Measurements from ENCODE around the gene KCNAB3.

The KCNAB3 gene

DNA sequence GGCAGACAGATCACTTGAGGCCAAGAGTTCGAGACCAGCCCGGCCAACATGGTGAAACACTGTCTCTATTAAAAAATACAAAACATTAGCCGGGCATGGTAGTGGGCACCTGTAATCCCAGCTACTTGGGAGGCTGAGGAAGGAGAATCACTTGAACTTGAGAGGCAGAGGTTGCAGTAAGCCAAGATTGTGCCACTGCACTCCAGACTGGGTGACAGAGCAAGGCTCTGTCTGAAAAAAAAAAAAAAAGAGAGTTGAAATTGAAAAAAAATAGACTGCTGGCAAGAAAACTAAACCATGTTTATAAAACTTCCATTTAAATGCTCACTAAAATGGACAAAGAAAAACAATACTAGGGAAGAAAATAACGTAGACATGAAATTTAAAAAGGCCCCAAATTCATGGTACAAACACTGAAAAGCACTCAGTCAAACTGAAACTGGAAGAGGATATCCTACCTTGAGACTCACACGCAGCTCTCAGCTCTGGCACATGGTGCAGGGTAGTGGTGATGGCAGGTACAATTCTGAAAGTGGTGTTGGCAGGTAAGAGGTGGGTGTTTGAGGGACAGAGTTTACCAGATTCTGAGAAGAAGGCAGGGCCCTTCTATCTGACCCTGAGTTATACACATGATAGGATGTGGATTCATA lies 21.6 kb upstream of the KCNAB3 start:
- no peak for TF ChIP-seq CTCF (conservative IDR thresholded peaks at IDR 0.05; ENCODE audit: low read depth, low read length)
- no peak overlapping the region for H3K4me3 ChIP-seq (ENCODE audit: low read depth, low read length)
- no peak for DNase-seq (ENCODE audit: low read depth)

GRCh38 chr17:7950578-7950977 lies 20.9 kb upstream of the KCNAB3 start:
- H3K4me3 ChIP-seq (ENCODE audit: low read depth, low read length) = no peak overlapping the region
- no peak for DNase-seq (ENCODE audit: low read depth)
- TF ChIP-seq CTCF (conservative IDR thresholded peaks at IDR 0.05; ENCODE audit: low read depth, low read length) = no peak

- TF ChIP-seq CTCF (conservative IDR thresholded peaks at IDR 0.05; ENCODE audit: low read depth, low read length) = no peak
- no peak overlapping the region for H3K4me3 ChIP-seq (ENCODE audit: low read depth, low read length)
- DNase-seq (ENCODE audit: low read depth) = no peak
Measured at GRCh38 chr17:7947651-7948050, 18.0 kb upstream of the KCNAB3 start.

DNA sequence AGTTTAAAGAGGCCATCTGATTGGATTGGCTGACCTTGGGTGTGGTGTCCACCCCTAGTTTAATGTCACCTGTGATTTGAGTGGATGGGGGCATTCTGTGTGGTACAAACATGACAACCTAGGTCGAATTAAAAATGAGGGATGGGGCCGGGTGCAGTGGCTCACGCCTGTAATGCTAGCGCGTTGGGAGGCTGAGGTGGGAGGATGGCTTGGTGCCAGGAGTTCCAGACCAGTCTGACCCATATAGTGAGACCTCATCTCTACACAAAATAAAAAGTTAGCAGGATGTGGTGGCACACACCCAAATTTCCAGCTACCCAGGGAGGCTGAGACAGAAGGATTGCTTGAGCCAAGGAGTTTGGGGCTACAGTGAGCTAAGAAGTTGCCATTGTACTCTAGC lies 16.8 kb upstream of the KCNAB3 start:
- no peak for TF ChIP-seq CTCF (conservative IDR thresholded peaks at IDR 0.05; ENCODE audit: low read depth, low read length)
- no peak for DNase-seq (ENCODE audit: low read depth)
- no peak overlapping the region for H3K4me3 ChIP-seq (ENCODE audit: low read depth, low read length)

DNA sequence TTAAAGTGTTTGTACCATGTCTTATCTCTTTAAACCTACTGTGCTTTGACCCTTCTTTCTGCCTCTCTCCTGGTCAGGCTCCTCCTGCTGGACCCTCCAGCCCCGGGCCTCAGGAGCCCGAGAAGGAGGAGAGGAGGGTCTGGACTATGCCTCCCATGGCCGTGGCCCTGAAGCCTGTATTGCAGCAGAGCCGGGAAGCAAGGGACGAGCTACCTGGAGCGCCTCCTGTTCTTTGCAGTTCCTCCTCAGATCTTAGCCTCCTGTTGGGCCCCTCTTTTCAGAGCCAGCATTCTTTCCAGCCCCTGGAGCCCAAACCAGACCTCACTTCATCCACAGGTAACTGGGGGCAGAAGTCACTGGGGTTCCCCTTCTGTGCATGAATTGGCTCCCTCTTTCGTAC lies 16.0 kb upstream of the KCNAB3 start:
- no peak for DNase-seq (ENCODE audit: low read depth)
- no peak for TF ChIP-seq CTCF (conservative IDR thresholded peaks at IDR 0.05; ENCODE audit: low read depth, low read length)
- no peak overlapping the region for H3K4me3 ChIP-seq (ENCODE audit: low read depth, low read length)

- no peak for DNase-seq (ENCODE audit: low read depth)
- H3K4me3 ChIP-seq (ENCODE audit: low read depth, low read length) = no peak overlapping the region
- TF ChIP-seq CTCF (conservative IDR thresholded peaks at IDR 0.05; ENCODE audit: low read depth, low read length) = no peak
Measured at GRCh38 chr17:7944326-7944725, 14.7 kb upstream of the KCNAB3 start.

GRCh38 chr17:7943291-7943690 lies 13.6 kb upstream of the KCNAB3 start:
- H3K4me3 ChIP-seq (ENCODE audit: low read depth, low read length) = no peak overlapping the region
- no peak for DNase-seq (ENCODE audit: low read depth)
- TF ChIP-seq CTCF (conservative IDR thresholded peaks at IDR 0.05; ENCODE audit: low read depth, low read length) = no peak
